DND-41 (cell line): ENCODE measurements around the gene SNTB2.

Experiments
- ATAC-seq: fragments of 200-7000 bp; cut with Tn5 transposase; 3 replicates; pipeline ENCODE4 v1.9.1; 2021; ENCODE audit warnings: low read depth; ENCODE audit not compliant: insufficient read depth
- DNase-seq: peaks from one replicate; pipeline ENCODE4 v3.0.0-alpha.2; 2020
- H2AFZ ChIP-seq: 2 replicates; pipeline ENCODE4 v1.6.0; 2012; ENCODE audit warnings: low read depth, low read length
- H3K27ac ChIP-seq: 2 replicates; pipeline ENCODE4 v1.5.1; 2012; ENCODE audit warnings: low read length, inconsistent platforms
- H3K27me3 ChIP-seq: fragments of 200-600 bp; sonication (generic); 2 replicates; pipeline ENCODE4 v1.6.0; 2012; ENCODE audit warnings: low read length, mild to moderate bottlenecking, inconsistent platforms; ENCODE audit not compliant: insufficient read depth, poor library complexity
- H3K36me3 ChIP-seq: 2 replicates; pipeline ENCODE4 v1.5.1; 2012; ENCODE audit warnings: low read length, inconsistent platforms; ENCODE audit not compliant: insufficient read depth
- H3K4me1 ChIP-seq: 2 replicates; pipeline ENCODE4 v1.5.1; 2012; ENCODE audit warnings: mild to moderate bottlenecking, low read length; ENCODE audit not compliant: insufficient read depth
- H3K4me2 ChIP-seq: 2 replicates; pipeline ENCODE4 v1.6.0; 2012; ENCODE audit warnings: mild to moderate bottlenecking, moderate library complexity, low read length, inconsistent platforms; ENCODE audit not compliant: insufficient read depth
- H3K4me3 ChIP-seq, 2 experiments: fragments of 200-600 bp in 1 of 2; shearing (Covaris generic) in 1 of 2; 2 replicates each; pipeline ENCODE4 v1.5.1; 2012 to 2016; ENCODE audit warnings: inconsistent platforms in 2 of 2, low read length in 2 of 2, mild to moderate bottlenecking in 2 of 2, low read depth in 1 of 2, moderate library complexity in 1 of 2
- H3K79me2 ChIP-seq: 2 replicates; pipeline ENCODE4 v1.6.0; 2012; ENCODE audit warnings: low read length, inconsistent platforms; ENCODE audit not compliant: insufficient read depth
- H3K9ac ChIP-seq: 2 replicates; pipeline ENCODE4 v1.6.0; 2012; ENCODE audit warnings: low read depth, mild to moderate bottlenecking, inconsistent platforms, low read length, moderate library complexity
- H3K9me3 ChIP-seq: 2 replicates; pipeline ENCODE4 v1.5.1; 2012; ENCODE audit warnings: low read length, moderate library complexity, mild to moderate bottlenecking, inconsistent platforms; ENCODE audit not compliant: insufficient read depth, severe bottlenecking
- H4K20me1 ChIP-seq: 2 replicates; pipeline ENCODE4 v1.6.0; 2012; ENCODE audit warnings: low read length; ENCODE audit not compliant: insufficient read depth
- EZH2 ChIP-seq: IDR thresholded peaks from 3 replicates; pipeline ENCODE4 v1.6.1; 2012; ENCODE audit warnings: borderline replicate concordance, low read depth, mild to moderate bottlenecking, moderate library complexity, low read length, inconsistent platforms; ENCODE audit not compliant: severe bottlenecking
- TF ChIP-seq, protein P1 (sequence below): IDR thresholded peaks from 2 replicates; pipeline ENCODE4 v1.5.1; 2012; ENCODE audit warnings: borderline replicate concordance, low read length, moderate library complexity, mild to moderate bottlenecking; ENCODE audit not compliant: poor library complexity, severe bottlenecking; ENCODE audit errors: extremely low read depth

Gene SNTB2

DNA sequence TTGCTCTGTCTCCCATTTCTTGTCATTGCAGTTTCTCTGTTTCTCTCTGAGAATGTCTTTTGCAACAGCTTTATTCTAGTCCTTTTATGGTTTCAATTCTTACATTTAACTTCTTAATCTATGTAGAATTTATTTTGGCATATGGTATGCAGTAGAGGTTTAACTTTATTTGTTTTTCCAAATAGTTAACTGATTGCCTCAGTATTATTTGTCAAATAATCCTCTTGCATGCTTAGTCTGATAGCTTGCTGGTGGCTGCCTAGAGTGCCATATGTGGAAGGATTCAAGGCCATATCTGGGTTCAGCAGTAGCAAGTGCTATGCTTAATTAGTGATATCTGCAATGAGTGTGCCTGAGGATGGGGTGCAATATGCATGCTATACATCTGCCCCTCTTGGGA, 6.9 kb downstream of the SNTB2 start:
- Histone ChIP-seq H3K9me3 (no peaks in the 10 kb centered on the region), H2AFZ (no peak overlapping the region), H4K20me1 (peaks cover 21% of the 10 kb centered on the region), H3K27ac (no peak overlapping the region), H3K4me2 (no peak overlapping the region), H3K27me3 (no peaks in the 10 kb centered on the region), H3K4me3 (no peak overlapping the region), H3K79me2 (peaks cover 55% of the 10 kb centered on the region), H3K9ac (no peak overlapping the region), H3K36me3 (no peaks in the 10 kb centered on the region), H3K4me1 (peaks cover 19% of the 10 kb centered on the region)
- ATAC-seq: no peak
- no peak for DNase-seq
- TF ChIP-seq, protein P1, sequence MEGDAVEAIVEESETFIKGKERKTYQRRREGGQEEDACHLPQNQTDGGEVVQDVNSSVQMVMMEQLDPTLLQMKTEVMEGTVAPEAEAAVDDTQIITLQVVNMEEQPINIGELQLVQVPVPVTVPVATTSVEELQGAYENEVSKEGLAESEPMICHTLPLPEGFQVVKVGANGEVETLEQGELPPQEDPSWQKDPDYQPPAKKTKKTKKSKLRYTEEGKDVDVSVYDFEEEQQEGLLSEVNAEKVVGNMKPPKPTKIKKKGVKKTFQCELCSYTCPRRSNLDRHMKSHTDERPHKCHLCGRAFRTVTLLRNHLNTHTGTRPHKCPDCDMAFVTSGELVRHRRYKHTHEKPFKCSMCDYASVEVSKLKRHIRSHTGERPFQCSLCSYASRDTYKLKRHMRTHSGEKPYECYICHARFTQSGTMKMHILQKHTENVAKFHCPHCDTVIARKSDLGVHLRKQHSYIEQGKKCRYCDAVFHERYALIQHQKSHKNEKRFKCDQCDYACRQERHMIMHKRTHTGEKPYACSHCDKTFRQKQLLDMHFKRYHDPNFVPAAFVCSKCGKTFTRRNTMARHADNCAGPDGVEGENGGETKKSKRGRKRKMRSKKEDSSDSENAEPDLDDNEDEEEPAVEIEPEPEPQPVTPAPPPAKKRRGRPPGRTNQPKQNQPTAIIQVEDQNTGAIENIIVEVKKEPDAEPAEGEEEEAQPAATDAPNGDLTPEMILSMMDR: no peak
- no peak for TF ChIP-seq EZH2

DNA sequence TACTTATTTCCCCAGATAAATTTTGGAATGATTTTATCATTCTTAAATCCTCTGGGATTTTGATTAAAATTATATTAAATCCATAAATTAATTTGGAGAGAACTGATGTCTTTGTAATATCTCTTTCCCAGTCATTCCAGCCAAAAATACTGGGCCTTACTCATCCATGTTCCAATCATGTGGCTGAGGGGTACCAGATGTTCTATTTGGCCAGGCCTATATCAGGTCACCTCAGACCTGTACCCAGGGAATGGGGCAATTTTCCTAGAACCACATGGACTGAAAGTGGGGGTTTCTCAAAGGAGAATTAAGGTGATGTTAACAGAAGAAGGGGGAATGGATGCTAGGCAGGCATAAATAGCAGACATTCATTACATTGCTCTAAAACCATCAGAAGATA, 7.5 kb downstream of the SNTB2 start:
- Histone ChIP-seq H3K4me2 (no peak overlapping the region), H3K9ac (no peak overlapping the region), H4K20me1 (peaks cover 15% of the 10 kb centered on the region), H3K9me3 (no peaks in the 10 kb centered on the region), H3K4me1 (peaks cover 13% of the 10 kb centered on the region), H3K79me2 (peaks cover 51% of the 10 kb centered on the region), H3K4me3 (no peak overlapping the region), H2AFZ (no peak overlapping the region), H3K36me3 (no peaks in the 10 kb centered on the region), H3K27ac (no peak overlapping the region), H3K27me3 (no peaks in the 10 kb centered on the region)
- DNase-seq (no peak), ATAC-seq (no peak)
- TF ChIP-seq, protein P1: no peak
- no peak for TF ChIP-seq EZH2

DNA sequence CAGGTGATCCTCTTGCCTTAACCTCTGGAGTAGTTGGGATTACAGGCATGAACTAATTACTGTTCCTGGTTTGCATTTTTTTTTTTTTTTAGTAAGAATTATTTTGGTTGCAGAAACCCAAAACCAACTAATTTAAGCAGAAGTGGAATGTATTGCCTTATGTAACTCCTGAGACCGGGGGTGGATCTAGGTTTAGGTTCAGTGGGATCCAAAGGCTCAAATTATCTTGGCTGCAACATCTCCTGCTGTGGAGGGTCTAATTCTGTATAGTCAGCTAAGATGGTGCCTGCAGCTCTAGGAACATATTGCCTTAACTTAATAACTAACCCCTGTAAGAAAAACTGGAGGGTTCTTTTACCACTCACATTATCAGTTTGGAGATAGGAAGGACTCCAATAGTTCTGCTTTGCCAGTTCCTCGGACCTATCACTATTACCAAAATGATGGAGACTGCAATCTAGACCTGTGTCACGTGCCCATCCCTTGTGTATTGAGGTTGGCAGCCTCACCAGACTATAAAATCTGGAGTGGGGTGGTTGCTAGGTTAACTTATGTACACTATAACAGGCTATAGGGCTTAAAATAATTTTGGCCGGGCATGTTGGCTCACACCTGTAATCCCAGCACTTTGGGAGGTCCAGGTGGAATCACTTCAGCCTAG, 8.5 kb downstream of the SNTB2 start:
- H3K4me3 ChIP-seq: no peak overlapping the region
- no peak overlapping the region for H3K4me2 ChIP-seq
- H2AFZ ChIP-seq: no peak overlapping the region
- no peak for TF ChIP-seq EZH2
- TF ChIP-seq, protein P1: no peak
- H3K27ac ChIP-seq: no peak overlapping the region
- H4K20me1 ChIP-seq: peaks cover 9% of the 10 kb centered on the region
- H3K9me3 ChIP-seq: no peaks in the 10 kb centered on the region
- peaks cover 3% of the 10 kb centered on the region for H3K4me1 ChIP-seq
- H3K79me2 ChIP-seq: peaks cover 41% of the 10 kb centered on the region
- ATAC-seq (no peak), DNase-seq (no peak)
- no peaks in the 10 kb centered on the region for H3K36me3 ChIP-seq
- no peaks in the 10 kb centered on the region for H3K27me3 ChIP-seq
- no peak overlapping the region for H3K9ac ChIP-seq
